GM12873 (cell line): ENCODE measurements around the gene MELK.

Experiments used
- CTCF ChIP-seq: IDR thresholded peaks from 2 replicates; pipeline ENCODE4 v1.5.1; 2012; ENCODE audit warnings: low read depth, mild to moderate bottlenecking, moderate library complexity, low read length, control low read depth; ENCODE audit not compliant: insufficient read depth; ENCODE audit errors: missing control alignments

MELK gene

GRCh38 chr9:36572515-36573418, at the start of gene MELK:
Gene MELK (plus strand): TSS chr9:36572895. CDS start chr9:36581682, 8,787 bp downstream.
- TF ChIP-seq CTCF, result no peak

- no peak for TF ChIP-seq CTCF
Observed at GRCh38 chr9:36530224-36530623, 42.5 kb upstream of the MELK start.

GRCh38 chr9:36532353-36532752, 40.3 kb upstream of the MELK start:
- TF ChIP-seq CTCF, result no peak

GRCh38 chr9:36535107-36535506, 37.6 kb upstream of the MELK start:
- no peak for TF ChIP-seq CTCF

- TF ChIP-seq CTCF, result no peak
Observed at GRCh38 chr9:36537861-36538260, 34.8 kb upstream of the MELK start.

GRCh38 chr9:36542355-36542754, 30.3 kb upstream of the MELK start:
- no peak for TF ChIP-seq CTCF

- TF ChIP-seq CTCF, result no peak
Observed at GRCh38 chr9:36543916-36544315, 28.8 kb upstream of the MELK start.
